Measurements from ENCODE around the gene GEMIN8. TPM values are rescaled to one million over a fixed set of nuclear protein-coding genes. Genes with fewer than 3 reads are reported as not detected.

Gene GEMIN8
- polyA plus RNA-seq, 1 donor from 2014 or later: 26.1 TPM

DNA sequence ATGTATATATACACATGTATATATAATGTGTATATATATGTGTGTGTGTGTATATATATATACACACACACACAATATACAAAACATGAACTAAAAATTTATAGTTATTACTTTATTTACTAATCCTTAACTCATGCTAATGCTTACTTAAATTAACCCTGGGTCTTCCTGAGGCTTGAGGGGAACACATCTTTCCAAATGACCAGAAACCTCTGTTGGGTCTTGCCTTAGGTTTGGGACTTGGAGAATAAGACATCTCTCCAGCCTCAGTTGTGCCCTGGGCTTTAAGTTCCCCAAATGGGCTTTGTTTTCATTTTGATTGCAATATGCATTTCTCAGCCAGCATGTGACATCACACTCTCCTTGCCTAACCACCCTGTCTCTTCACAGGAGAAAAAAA, 7.7 kb downstream of the GEMIN8 start:
- Histone ChIP-seq H3K9me2 (ENCODE audit: insufficient read depth, low read length) (no peaks in the 10 kb centered on the region), H4K20me1 (ENCODE audit: insufficient read depth) (no peaks in the 10 kb centered on the region), H3K4me2 (ENCODE audit: low read length) (no peak overlapping the region), H3K4me3 (ENCODE audit: low read length) (no peak overlapping the region), H3F3A (ENCODE audit: insufficient read depth, low read length, poor library complexity, severe bottlenecking) (no peaks in the 10 kb centered on the region), H3K79me2 (replicated peaks; ENCODE audit: insufficient read depth, low read length) (no peaks in the 10 kb centered on the region), H3K36me3 (ENCODE audit: insufficient read depth, low read length) (no peaks in the 10 kb centered on the region), H3K9me3 (ENCODE audit: low read length) (no peaks in the 10 kb centered on the region), H2AFZ (ENCODE audit: low read depth, low read length) (no peak overlapping the region), H3K27ac (ENCODE audit: low read length) (no peak overlapping the region), H3K9ac (ENCODE audit: low read length) (no peak overlapping the region), H3K27me3 (ENCODE audit: insufficient read depth, low read depth, low read length) (no peaks in the 10 kb centered on the region)
- TF ChIP-seq POLR2AphosphoS5 (IDR thresholded peaks at IDR 0.05) (no peak), CTCF (IDR thresholded peaks at IDR 0.05; ENCODE audit: poor library complexity, severe bottlenecking) (no peak), EZH2 (IDR thresholded peaks at IDR 0.05; ENCODE audit: borderline replicate concordance, insufficient read depth, low read length, poor library complexity, severe bottlenecking) (no peak), TAF1 (IDR thresholded peaks at IDR 0.05; ENCODE audit: low read depth) (no peak), SMC3 (conservative IDR thresholded peaks at IDR 0.05; ENCODE audit: poor library complexity) (no peak), EP300 (conservative IDR thresholded peaks at IDR 0.05; ENCODE audit: poor library complexity, severe bottlenecking) (no peak), MXI1 (conservative IDR thresholded peaks at IDR 0.05; ENCODE audit: poor library complexity, severe bottlenecking) (no peak), RAD21 (conservative IDR thresholded peaks at IDR 0.05) (no peak)
- TF ChIP-seq, protein P1, sequence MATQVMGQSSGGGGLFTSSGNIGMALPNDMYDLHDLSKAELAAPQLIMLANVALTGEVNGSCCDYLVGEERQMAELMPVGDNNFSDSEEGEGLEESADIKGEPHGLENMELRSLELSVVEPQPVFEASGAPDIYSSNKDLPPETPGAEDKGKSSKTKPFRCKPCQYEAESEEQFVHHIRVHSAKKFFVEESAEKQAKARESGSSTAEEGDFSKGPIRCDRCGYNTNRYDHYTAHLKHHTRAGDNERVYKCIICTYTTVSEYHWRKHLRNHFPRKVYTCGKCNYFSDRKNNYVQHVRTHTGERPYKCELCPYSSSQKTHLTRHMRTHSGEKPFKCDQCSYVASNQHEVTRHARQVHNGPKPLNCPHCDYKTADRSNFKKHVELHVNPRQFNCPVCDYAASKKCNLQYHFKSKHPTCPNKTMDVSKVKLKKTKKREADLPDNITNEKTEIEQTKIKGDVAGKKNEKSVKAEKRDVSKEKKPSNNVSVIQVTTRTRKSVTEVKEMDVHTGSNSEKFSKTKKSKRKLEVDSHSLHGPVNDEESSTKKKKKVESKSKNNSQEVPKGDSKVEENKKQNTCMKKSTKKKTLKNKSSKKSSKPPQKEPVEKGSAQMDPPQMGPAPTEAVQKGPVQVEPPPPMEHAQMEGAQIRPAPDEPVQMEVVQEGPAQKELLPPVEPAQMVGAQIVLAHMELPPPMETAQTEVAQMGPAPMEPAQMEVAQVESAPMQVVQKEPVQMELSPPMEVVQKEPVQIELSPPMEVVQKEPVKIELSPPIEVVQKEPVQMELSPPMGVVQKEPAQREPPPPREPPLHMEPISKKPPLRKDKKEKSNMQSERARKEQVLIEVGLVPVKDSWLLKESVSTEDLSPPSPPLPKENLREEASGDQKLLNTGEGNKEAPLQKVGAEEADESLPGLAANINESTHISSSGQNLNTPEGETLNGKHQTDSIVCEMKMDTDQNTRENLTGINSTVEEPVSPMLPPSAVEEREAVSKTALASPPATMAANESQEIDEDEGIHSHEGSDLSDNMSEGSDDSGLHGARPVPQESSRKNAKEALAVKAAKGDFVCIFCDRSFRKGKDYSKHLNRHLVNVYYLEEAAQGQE (IDR thresholded peaks at IDR 0.05; ENCODE audit: borderline replicate concordance): no peak

GRCh38 chrX:14017399-14017798, 12.3 kb downstream of the GEMIN8 start:
- H3K9me2 ChIP-seq (ENCODE audit: insufficient read depth, low read length): no peaks in the 10 kb centered on the region
- H3K36me3 ChIP-seq (ENCODE audit: insufficient read depth, low read length): no peaks in the 10 kb centered on the region
- H3K9me3 ChIP-seq (ENCODE audit: low read length): no peaks in the 10 kb centered on the region
- TF ChIP-seq, protein P1 (IDR thresholded peaks at IDR 0.05; ENCODE audit: borderline replicate concordance): no peak
- no peak for TF ChIP-seq CTCF (IDR thresholded peaks at IDR 0.05; ENCODE audit: poor library complexity, severe bottlenecking)
- no peak for TF ChIP-seq EZH2 (IDR thresholded peaks at IDR 0.05; ENCODE audit: borderline replicate concordance, insufficient read depth, low read length, poor library complexity, severe bottlenecking)
- H3K9ac ChIP-seq (ENCODE audit: low read length): no peak overlapping the region
- no peaks in the 10 kb centered on the region for H3K79me2 ChIP-seq (replicated peaks; ENCODE audit: insufficient read depth, low read length)
- H2AFZ ChIP-seq (ENCODE audit: low read depth, low read length): no peak overlapping the region
- no peak overlapping the region for H3K4me3 ChIP-seq (ENCODE audit: low read length)
- no peak overlapping the region for H3K27ac ChIP-seq (ENCODE audit: low read length)
- no peaks in the 10 kb centered on the region for H4K20me1 ChIP-seq (ENCODE audit: insufficient read depth)
- no peaks in the 10 kb centered on the region for H3F3A ChIP-seq (ENCODE audit: insufficient read depth, low read length, poor library complexity, severe bottlenecking)
- no peak overlapping the region for H3K4me2 ChIP-seq (ENCODE audit: low read length)
- no peaks in the 10 kb centered on the region for H3K27me3 ChIP-seq (ENCODE audit: insufficient read depth, low read depth, low read length)
